Gastrocnemius medialis (tissue), 4 donors: ENCODE measurements around the gene SAV1.

Source experiments
- POLR2A ChIP-seq, 2 donors: fragments of 450-650 bp; IDR thresholded peaks; one replicate each; pipeline ENCODE4 v1.6.1; 2017; ENCODE audit warnings: antibody characterized with exemption in 2 of 2, mild to moderate bottlenecking in 2 of 2, moderate library complexity in 2 of 2
- TF ChIP-seq, protein P1 (sequence below), 5 experiments: fragments of 450-650 bp in 3 of 5; fragments of 200-600 bp in 2 of 5; sonication (generic) in 2 of 5; IDR thresholded peaks in 4 of 5; conservative IDR thresholded peaks in 1 of 5; 1 replicate in 4 of 5; 2 replicates in 1 of 5; pipeline ENCODE4 v1.5.1; 2016 to 2019; ENCODE audit warnings: antibody characterized with exemption in 5 of 5, mild to moderate bottlenecking in 3 of 5, moderate library complexity in 3 of 5

DNA sequence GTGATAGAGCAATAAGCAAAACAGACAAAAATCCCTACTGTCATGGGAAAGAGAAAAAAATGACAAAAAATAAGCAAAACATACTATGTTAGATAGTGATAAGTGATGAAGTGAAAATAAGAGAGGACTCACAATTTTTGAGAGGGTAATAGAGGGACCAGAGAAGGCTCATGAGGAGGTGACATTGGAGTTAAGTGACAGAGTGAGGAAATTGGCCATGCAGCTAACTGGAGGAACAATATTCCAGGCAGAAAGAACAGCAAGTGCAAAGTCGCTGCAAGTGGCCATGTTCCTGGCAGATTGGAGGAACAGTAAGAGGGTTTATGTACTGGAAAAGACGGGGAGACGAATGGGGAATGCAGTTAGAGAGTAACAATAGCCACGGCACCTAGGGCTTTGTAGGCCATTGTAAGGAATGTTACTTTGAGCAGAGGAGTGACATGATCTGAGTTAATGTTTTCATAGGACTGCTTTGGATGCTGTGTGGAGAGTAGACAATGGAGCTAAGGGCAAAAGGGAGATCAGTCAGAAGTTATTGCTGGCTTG, 1.4 kb upstream of the SAV1 start:
- TF ChIP-seq, protein P1, sequence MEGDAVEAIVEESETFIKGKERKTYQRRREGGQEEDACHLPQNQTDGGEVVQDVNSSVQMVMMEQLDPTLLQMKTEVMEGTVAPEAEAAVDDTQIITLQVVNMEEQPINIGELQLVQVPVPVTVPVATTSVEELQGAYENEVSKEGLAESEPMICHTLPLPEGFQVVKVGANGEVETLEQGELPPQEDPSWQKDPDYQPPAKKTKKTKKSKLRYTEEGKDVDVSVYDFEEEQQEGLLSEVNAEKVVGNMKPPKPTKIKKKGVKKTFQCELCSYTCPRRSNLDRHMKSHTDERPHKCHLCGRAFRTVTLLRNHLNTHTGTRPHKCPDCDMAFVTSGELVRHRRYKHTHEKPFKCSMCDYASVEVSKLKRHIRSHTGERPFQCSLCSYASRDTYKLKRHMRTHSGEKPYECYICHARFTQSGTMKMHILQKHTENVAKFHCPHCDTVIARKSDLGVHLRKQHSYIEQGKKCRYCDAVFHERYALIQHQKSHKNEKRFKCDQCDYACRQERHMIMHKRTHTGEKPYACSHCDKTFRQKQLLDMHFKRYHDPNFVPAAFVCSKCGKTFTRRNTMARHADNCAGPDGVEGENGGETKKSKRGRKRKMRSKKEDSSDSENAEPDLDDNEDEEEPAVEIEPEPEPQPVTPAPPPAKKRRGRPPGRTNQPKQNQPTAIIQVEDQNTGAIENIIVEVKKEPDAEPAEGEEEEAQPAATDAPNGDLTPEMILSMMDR (IDR thresholded peaks at IDR 0.05 in 4 of 5, conservative IDR thresholded peaks at IDR 0.05 in 1 of 5) = no peak
- no peak for TF ChIP-seq POLR2A (IDR thresholded peaks at IDR 0.05)
